Measurements from ENCODE around the gene RAB40AL. TPM values are rescaled to one million over a fixed set of nuclear protein-coding genes. Genes with fewer than 3 reads are reported as not detected.

RAB40AL gene
- polyA plus RNA-seq, 1 experiment = 0.21 TPM

GRCh38 chrX:102930990-102931756, 5.9 kb upstream of the RAB40AL start:
- H3K4me3 ChIP-seq (ENCODE audit: low read depth, low read length) = no peak overlapping the region
- no peaks in the 10 kb centered on the region for H3K27me3 ChIP-seq (ENCODE audit: control insufficient read depth, insufficient read depth, low read length)
- H3K9me3 ChIP-seq (ENCODE audit: control insufficient read depth, insufficient read depth, low read length) = no peaks in the 10 kb centered on the region
- ChIA-PET CTCF (interaction anchor here (0.6 to 1.0 kb wide), 2 partner anchors 20 to 822 kb away, joined by 3 to 5 read pairs; no protein-coding TSS in a partner anchor), POLR2A (no interaction called here)
- DNase-seq (ENCODE audit: low read depth, low spot score) = no peak
- no peak for TF ChIP-seq CTCF (IDR thresholded peaks at IDR 0.05; ENCODE audit: low read depth, low read length)
- H3K27ac ChIP-seq (ENCODE audit: low read depth, low read length) = no peak overlapping the region

- no peaks in the 10 kb centered on the region for H3K27me3 ChIP-seq (ENCODE audit: control insufficient read depth, insufficient read depth, low read length)
- POLR2A ChIA-PET = no interaction called here
- H3K4me3 ChIP-seq (ENCODE audit: low read depth, low read length) = no peak overlapping the region
- TF ChIP-seq CTCF (IDR thresholded peaks at IDR 0.05; ENCODE audit: low read depth, low read length) = peak; percentile 64
- CTCF ChIA-PET = interaction anchor here (0.6 to 3.5 kb wide), 8 partner anchors 9 to 242 kb away, joined by 3 to 32 read pairs (median 4); no protein-coding TSS in a partner anchor
- no peaks in the 10 kb centered on the region for H3K9me3 ChIP-seq (ENCODE audit: control insufficient read depth, insufficient read depth, low read length)
- no peak for DNase-seq (ENCODE audit: low read depth, low spot score)
- H3K27ac ChIP-seq (ENCODE audit: low read depth, low read length) = no peak overlapping the region
These were observed 2.4 kb upstream of the RAB40AL start for GRCh38 chrX:102934624-102935023.

- ChIA-PET POLR2A (interaction anchor here (0.6 kb wide), 1 partner anchor 53 kb away, joined by 3 read pairs; no protein-coding TSS in a partner anchor), CTCF (interaction anchor here (0.6 to 3.9 kb wide), 32 partner anchors 9 to 914 kb away, joined by 3 to 56 read pairs (median 4); partner anchors contain the start of gene RAB40AL)
- Histone ChIP-seq H3K4me3 (ENCODE audit: low read depth, low read length) (no peak overlapping the region), H3K9me3 (ENCODE audit: control insufficient read depth, insufficient read depth, low read length) (no peaks in the 10 kb centered on the region), H3K27me3 (ENCODE audit: control insufficient read depth, insufficient read depth, low read length) (no peaks in the 10 kb centered on the region), H3K27ac (ENCODE audit: low read depth, low read length) (no peak overlapping the region)
- no peak for DNase-seq (ENCODE audit: low read depth, low spot score)
- peak; percentile 67 for TF ChIP-seq CTCF (IDR thresholded peaks at IDR 0.05; ENCODE audit: low read depth, low read length)
These were observed 14.1 kb downstream of the RAB40AL start for GRCh38 chrX:102950908-102951866.

GRCh38 chrX:102957751-102958150, 20.7 kb downstream of the RAB40AL start:
- TF ChIP-seq CTCF (IDR thresholded peaks at IDR 0.05; ENCODE audit: low read depth, low read length) = no peak
- H3K27ac ChIP-seq (ENCODE audit: low read depth, low read length) = no peak overlapping the region
- no peak for DNase-seq (ENCODE audit: low read depth, low spot score)
- H3K9me3 ChIP-seq (ENCODE audit: control insufficient read depth, insufficient read depth, low read length) = no peaks in the 10 kb centered on the region
- CTCF ChIA-PET = no interaction called here
- POLR2A ChIA-PET = no interaction called here
- no peaks in the 10 kb centered on the region for H3K27me3 ChIP-seq (ENCODE audit: control insufficient read depth, insufficient read depth, low read length)
- H3K4me3 ChIP-seq (ENCODE audit: low read depth, low read length) = no peak overlapping the region
